HG03520 (cell line): ENCODE measurements around the gene IRS2.

ENCODE experiments used
- ATAC-seq: cut with Tn5 transposase; IDR thresholded peaks from one replicate; pipeline ENCODE4 v1.9.1; 2021; ENCODE audit warnings: mild to moderate bottlenecking, moderate library complexity; ENCODE audit not compliant: unreplicated experiment

The IRS2 gene

DNA sequence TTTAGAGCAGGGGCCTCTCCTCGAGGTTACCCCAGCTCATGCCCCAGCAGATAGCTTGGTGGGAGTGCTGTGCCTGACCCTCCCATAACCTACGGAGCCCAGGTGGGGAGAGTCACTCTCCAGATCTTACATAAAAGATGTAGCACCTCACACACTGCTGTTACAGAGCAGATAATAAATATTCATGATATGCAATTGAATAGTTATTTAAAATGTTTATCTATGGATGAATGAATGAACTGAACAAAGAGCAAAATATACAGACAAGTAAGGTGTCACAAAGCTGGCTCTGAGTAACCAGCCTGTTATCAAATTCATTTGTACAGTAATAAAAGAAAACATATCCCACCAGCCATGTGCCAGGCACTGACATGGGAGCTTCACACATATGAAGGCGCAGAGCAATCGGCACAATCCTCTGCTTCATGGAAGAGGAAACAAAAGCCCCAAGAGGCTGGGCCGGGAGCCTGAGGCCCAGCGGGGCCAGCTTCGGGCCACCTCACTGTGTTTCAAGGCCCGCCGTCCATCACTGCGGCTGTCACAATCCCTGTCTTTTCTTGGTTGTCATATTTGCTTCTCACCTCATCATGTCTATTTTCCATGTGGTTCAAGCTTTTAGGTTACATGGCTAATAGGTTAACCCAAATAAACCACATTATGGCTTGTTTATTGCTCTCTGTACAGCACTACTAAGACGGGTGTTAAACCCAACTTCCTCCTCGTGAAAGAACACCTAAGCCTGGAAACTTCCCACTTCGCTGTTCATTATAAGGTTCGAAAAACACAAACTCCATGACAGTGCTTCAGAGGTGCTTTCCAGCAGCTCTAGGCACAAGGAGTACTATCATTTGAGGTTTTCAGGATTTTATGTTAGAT lies 78.4 kb downstream of the IRS2 start:
- no peak for ATAC-seq

GRCh38 chr13:109707044-109707741 lies 79.2 kb downstream of the IRS2 start:
- ATAC-seq: no peak

- no peak for ATAC-seq
These were observed 80.2 kb downstream of the IRS2 start for GRCh38 chr13:109706015-109706715.

GRCh38 chr13:109704771-109705635 lies 81.4 kb downstream of the IRS2 start:
- ATAC-seq: no peak

DNA sequence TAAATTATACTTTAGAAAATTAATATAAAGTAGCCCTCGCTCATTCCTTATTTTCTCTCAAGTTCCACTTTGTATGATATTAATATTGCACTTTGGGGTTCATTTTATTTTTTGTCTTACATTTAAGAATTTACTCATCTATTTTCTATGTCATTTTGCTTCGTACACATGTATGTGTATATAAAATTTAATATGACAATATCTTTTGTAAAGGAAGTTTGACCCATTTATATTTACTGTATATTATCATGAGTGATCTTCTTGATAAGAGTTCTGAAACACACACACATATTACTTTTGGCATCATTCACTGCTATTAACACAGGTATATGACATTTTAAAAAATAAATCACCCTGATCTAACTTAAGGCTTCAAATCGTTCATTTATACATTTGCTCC lies 83.1 kb downstream of the IRS2 start:
- no peak for ATAC-seq
